ENCODE results near the gene ZMYND11. TPM values are rescaled to one million over a fixed set of nuclear protein-coding genes. Genes with fewer than 3 reads are reported as not detected.
"Not testable (repeated sequence)": the region's sequence is repeated elsewhere in the genome, so short reads cannot be mapped to it uniquely, and the experiment has no call there.

Gene ZMYND11
- total RNA-seq, 1 donor from 2014 or later: 29.4 TPM

- DNase-seq: no peak
- intact Hi-C loops (cut with micrococcal nuclease): no loop called here
- Mint-ChIP-seq H3K4me1 (no peaks in the 10 kb centered on the region), H3K9me3 (no peaks in the 10 kb centered on the region), H3K36me3 (ENCODE audit: low read depth) (peaks cover 38% of the 10 kb centered on the region), H3K27ac (no peak overlapping the region), H3K4me3 (no peak overlapping the region), H3K27me3 (no peaks in the 10 kb centered on the region)
Measured at GRCh38 chr10:251982-252582, 116.8 kb downstream of the ZMYND11 start.

- Mint-ChIP-seq H3K4me3 (no peak overlapping the region), H3K4me1 (no peaks in the 10 kb centered on the region), H3K9me3 (peaks cover 5% of the 10 kb centered on the region), H3K27ac (no peak overlapping the region), H3K36me3 (ENCODE audit: low read depth) (no peaks in the 10 kb centered on the region), H3K27me3 (no peaks in the 10 kb centered on the region)
- DNase-seq: no peak
- intact Hi-C loops (cut with micrococcal nuclease): no loop called here
Measured at GRCh38 chr10:260819-261429, 125.7 kb downstream of the ZMYND11 start.

- intact Hi-C loops (cut with micrococcal nuclease); DNase-seq; H3K4me3 Mint-ChIP-seq; H3K36me3 Mint-ChIP-seq (ENCODE audit: low read depth); H3K27ac Mint-ChIP-seq; H3K4me1 Mint-ChIP-seq; H3K9me3 Mint-ChIP-seq; H3K27me3 Mint-ChIP-seq: not testable (repeated sequence)
Measured at GRCh38 chr10:264160-265073, 129.2 kb downstream of the ZMYND11 start.

GRCh38 chr10:265074-265440, 129.8 kb downstream of the ZMYND11 start:
- H3K4me1 Mint-ChIP-seq; H3K4me3 Mint-ChIP-seq; DNase-seq; H3K27me3 Mint-ChIP-seq; H3K27ac Mint-ChIP-seq; H3K9me3 Mint-ChIP-seq; H3K36me3 Mint-ChIP-seq (ENCODE audit: low read depth); intact Hi-C loops (cut with micrococcal nuclease): not testable (repeated sequence)

- intact Hi-C loops (cut with micrococcal nuclease); DNase-seq; H3K36me3 Mint-ChIP-seq (ENCODE audit: low read depth); H3K27ac Mint-ChIP-seq; H3K9me3 Mint-ChIP-seq; H3K4me1 Mint-ChIP-seq; H3K27me3 Mint-ChIP-seq; H3K4me3 Mint-ChIP-seq: not testable (repeated sequence)
Measured at GRCh38 chr10:265816-266588, 130.7 kb downstream of the ZMYND11 start.

GRCh38 chr10:266974-267425, 131.7 kb downstream of the ZMYND11 start:
- H3K4me1 Mint-ChIP-seq: no peaks in the 10 kb centered on the region
- H3K9me3 Mint-ChIP-seq: peaks cover 5% of the 10 kb centered on the region

GRCh38 chr10:267705-268104, 132.4 kb downstream of the ZMYND11 start:
- no peak overlapping the region for H3K27ac Mint-ChIP-seq
- intact Hi-C loops (cut with micrococcal nuclease): no loop called here
- H3K4me3 Mint-ChIP-seq: no peak overlapping the region

More at GRCh38 chr10:266974-267425, 131.7 kb downstream of the ZMYND11 start:
- no peak for DNase-seq
- Mint-ChIP-seq H3K4me3 (no peak overlapping the region), H3K36me3 (ENCODE audit: low read depth) (no peaks in the 10 kb centered on the region), H3K27me3 (no peaks in the 10 kb centered on the region), H3K27ac (no peak overlapping the region)
- intact Hi-C loops (cut with micrococcal nuclease): no loop called here

GRCh38 chr10:269440-270074, 134.3 kb downstream of the ZMYND11 start:
- Mint-ChIP-seq H3K27me3 (no peaks in the 10 kb centered on the region), H3K9me3 (peaks cover 5% of the 10 kb centered on the region), H3K4me1 (no peaks in the 10 kb centered on the region), H3K36me3 (ENCODE audit: low read depth) (no peaks in the 10 kb centered on the region), H3K4me3 (no peak overlapping the region), H3K27ac (no peak overlapping the region)
- no peak for DNase-seq
- intact Hi-C loops (cut with micrococcal nuclease): no loop called here

More at GRCh38 chr10:267705-268104, 132.4 kb downstream of the ZMYND11 start:
- Mint-ChIP-seq H3K36me3 (ENCODE audit: low read depth) (no peaks in the 10 kb centered on the region), H3K27me3 (no peaks in the 10 kb centered on the region), H3K9me3 (peaks cover 5% of the 10 kb centered on the region), H3K4me1 (no peaks in the 10 kb centered on the region)
- DNase-seq: no peak

GRCh38 chr10:271201-271600, 135.9 kb downstream of the ZMYND11 start:
- no peak overlapping the region for H3K4me3 Mint-ChIP-seq
- no peaks in the 10 kb centered on the region for H3K9me3 Mint-ChIP-seq
- H3K27ac Mint-ChIP-seq: no peak overlapping the region
- no peaks in the 10 kb centered on the region for H3K36me3 Mint-ChIP-seq (ENCODE audit: low read depth)
- H3K27me3 Mint-ChIP-seq: no peaks in the 10 kb centered on the region
- no peaks in the 10 kb centered on the region for H3K4me1 Mint-ChIP-seq
- DNase-seq: no peak
- intact Hi-C loops (cut with micrococcal nuclease): no loop called here

GRCh38 chr10:271722-272121, 136.5 kb downstream of the ZMYND11 start:
- Mint-ChIP-seq H3K4me1 (no peaks in the 10 kb centered on the region), H3K36me3 (ENCODE audit: low read depth) (no peaks in the 10 kb centered on the region), H3K27ac (no peak overlapping the region), H3K4me3 (no peak overlapping the region), H3K9me3 (no peaks in the 10 kb centered on the region), H3K27me3 (no peaks in the 10 kb centered on the region)
- intact Hi-C loops (cut with micrococcal nuclease): no loop called here
- no peak for DNase-seq

- Mint-ChIP-seq H3K36me3 (ENCODE audit: low read depth) (no peaks in the 10 kb centered on the region), H3K27ac (no peak overlapping the region), H3K27me3 (no peaks in the 10 kb centered on the region), H3K9me3 (no peaks in the 10 kb centered on the region), H3K4me3 (no peak overlapping the region), H3K4me1 (no peaks in the 10 kb centered on the region)
- no peak for DNase-seq
- intact Hi-C loops (cut with micrococcal nuclease): no loop called here
Measured at GRCh38 chr10:273088-273487, 137.8 kb downstream of the ZMYND11 start.

GRCh38 chr10:274866-275265, 139.6 kb downstream of the ZMYND11 start:
- no peaks in the 10 kb centered on the region for H3K4me1 Mint-ChIP-seq

GRCh38 chr10:275680-276079, 140.4 kb downstream of the ZMYND11 start:
- Mint-ChIP-seq H3K36me3 (ENCODE audit: low read depth) (no peaks in the 10 kb centered on the region), H3K27me3 (no peaks in the 10 kb centered on the region), H3K27ac (no peak overlapping the region), H3K4me1 (no peaks in the 10 kb centered on the region), H3K9me3 (no peaks in the 10 kb centered on the region), H3K4me3 (no peak overlapping the region)
- intact Hi-C loops (cut with micrococcal nuclease): no loop called here
- no peak for DNase-seq

More at GRCh38 chr10:274866-275265, 139.6 kb downstream of the ZMYND11 start:
- H3K27me3 Mint-ChIP-seq: no peaks in the 10 kb centered on the region
- intact Hi-C loops (cut with micrococcal nuclease): no loop called here
- H3K4me3 Mint-ChIP-seq: no peak overlapping the region
- H3K9me3 Mint-ChIP-seq: no peaks in the 10 kb centered on the region
- no peak overlapping the region for H3K27ac Mint-ChIP-seq
- no peaks in the 10 kb centered on the region for H3K36me3 Mint-ChIP-seq (ENCODE audit: low read depth)
- DNase-seq: no peak

Measured in activated CD4-positive, alpha-beta T cell treated with anti-CD3 and anti-CD28 coated beads, Interleukin-2, amount 10 ng/mL, durations not matched to agents 24 days and 14 days (primary cell).